Measurements from ENCODE around the gene MBP. TPM values are rescaled to one million over a fixed set of nuclear protein-coding genes. Genes with fewer than 3 reads are reported as not detected.
A peak's percentile ranks its signal among the peaks of the same experiment; 100 is the strongest.

MBP gene
- total RNA-seq, 4 donors from 2014 or later: 45.0 to 60.0 (median 51.9) TPM

GRCh38 chr18:77002496-77002895, 130.1 kb downstream of the MBP start:
- TF ChIP-seq CTCF (IDR thresholded peaks at IDR 0.05): no peak
- TF ChIP-seq POLR2A (IDR thresholded peaks at IDR 0.05): no peak

GRCh38 chr18:77001979-77002378, 130.6 kb downstream of the MBP start:
- WGBS, 2 donors: 87 to 91% methylated on average over 7 of the region's 7 CpGs

More at GRCh38 chr18:77002496-77002895, 130.1 kb downstream of the MBP start:
- intact Hi-C loops (cut with DNase I; ENCODE audit: low total_unique reads): loop anchor here (5.0 kb wide), 1 partner anchor 210 kb away; no protein-coding TSS in a partner anchor
- WGBS, 2 donors: 90% methylated on average over 10 of the region's 10 CpGs
- H3K4me3 ChIP-seq (ENCODE audit: low read depth, poor library complexity, severe bottlenecking): no peak overlapping the region
- DNase-seq (ENCODE audit: low spot score in 2 of 2): peak in 1 of 2 donors; percentile 50

DNA sequence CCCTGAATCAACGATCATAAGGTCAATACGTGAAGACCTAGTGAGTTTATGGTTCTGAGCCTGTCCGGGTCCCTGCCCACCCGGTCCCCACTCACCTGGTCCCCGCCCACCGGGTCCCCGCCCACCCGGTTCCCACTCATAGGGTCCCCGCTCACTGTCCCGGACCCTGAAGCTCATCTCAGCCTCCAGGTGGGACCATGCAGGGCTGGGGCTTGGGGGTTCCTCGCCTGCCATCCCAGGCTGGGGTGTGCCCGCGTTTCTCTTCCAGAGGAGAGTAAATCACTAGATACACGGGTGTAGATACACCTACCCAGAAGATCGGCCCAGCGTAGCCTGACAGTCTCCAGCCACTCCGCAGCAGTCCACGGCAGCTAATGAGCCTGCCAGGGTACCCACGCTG, 131.5 kb downstream of the MBP start:
- WGBS, 2 donors: 82 to 83% methylated on average over 19 of the region's 19 CpGs

More at GRCh38 chr18:77001979-77002378, 130.6 kb downstream of the MBP start:
- intact Hi-C loops (cut with DNase I; ENCODE audit: low total_unique reads): loop anchor here (5.0 kb wide), 1 partner anchor 210 kb away; no protein-coding TSS in a partner anchor
- peak in 1 of 2 donors; percentile 63 for DNase-seq (ENCODE audit: low spot score in 2 of 2)
- H3K4me3 ChIP-seq (ENCODE audit: low read depth, poor library complexity, severe bottlenecking): no peak overlapping the region
- no peak for TF ChIP-seq CTCF (IDR thresholded peaks at IDR 0.05)
- no peak for TF ChIP-seq POLR2A (IDR thresholded peaks at IDR 0.05)

DNA sequence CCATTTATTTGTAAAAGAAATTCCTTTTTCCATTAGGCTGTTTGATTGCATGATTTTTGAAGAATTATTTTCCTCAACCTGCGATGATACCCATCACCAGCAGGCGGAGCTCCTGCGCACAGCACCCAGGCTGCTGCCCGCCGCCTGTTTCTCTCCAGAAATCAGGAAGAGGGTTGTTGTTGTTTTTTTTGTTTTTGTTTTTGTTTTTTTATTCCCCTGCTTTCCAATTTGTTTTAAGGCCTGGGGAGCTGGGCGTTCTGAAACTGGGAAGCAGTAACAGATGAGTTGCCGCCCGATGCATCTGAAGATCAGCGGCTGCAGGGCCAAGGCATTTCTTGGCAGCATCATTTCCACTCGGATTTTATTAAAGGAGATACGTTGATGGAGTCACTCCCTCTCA, 132.1 kb downstream of the MBP start:
- intact Hi-C loops (cut with DNase I; ENCODE audit: low total_unique reads): loop anchor here (5.0 kb wide), 1 partner anchor 212 kb away; no protein-coding TSS in a partner anchor
- TF ChIP-seq CTCF (IDR thresholded peaks at IDR 0.05): peak in 1 of 3 donors; percentile 95
- no peak for TF ChIP-seq POLR2A (IDR thresholded peaks at IDR 0.05)
- no peak overlapping the region for H3K4me3 ChIP-seq (ENCODE audit: low read depth, poor library complexity, severe bottlenecking)
- 8 to 12% methylated on average over 11 of the region's 11 CpGs for WGBS, 2 donors
- DNase-seq (ENCODE audit: low spot score in 2 of 2): peak in 1 of 2 donors; percentile 94

More for the DNA sequence above, 131.5 kb downstream of the MBP start:
- no peak for DNase-seq (ENCODE audit: low spot score in 2 of 2)
- TF ChIP-seq CTCF (IDR thresholded peaks at IDR 0.05) (no peak), POLR2A (IDR thresholded peaks at IDR 0.05) (no peak)
- intact Hi-C loops (cut with DNase I; ENCODE audit: low total_unique reads): loop anchor here (5.0 kb wide), 1 partner anchor 211 kb away; no protein-coding TSS in a partner anchor
- H3K4me3 ChIP-seq (ENCODE audit: low read depth, poor library complexity, severe bottlenecking): no peak overlapping the region

GRCh38 chr18:76999077-76999476, 133.5 kb downstream of the MBP start:
- H3K4me3 ChIP-seq (ENCODE audit: low read depth, poor library complexity, severe bottlenecking): no peak overlapping the region
- TF ChIP-seq CTCF (IDR thresholded peaks at IDR 0.05): no peak
- TF ChIP-seq POLR2A (IDR thresholded peaks at IDR 0.05): no peak
- WGBS, 2 donors: 86 to 91% methylated on average over 12 to 13 of the region's 13 CpGs
- no peak for DNase-seq (ENCODE audit: low spot score in 2 of 2)
- intact Hi-C loops (cut with DNase I; ENCODE audit: low total_unique reads): no loop called here

Measured in lower leg skin (tissue), 4 donors.